Effector memory CD4-positive, alpha-beta T cell (primary cell): ENCODE data around the gene NKAIN4.

ENCODE experiments used
- DNase-seq, 3 donors: peaks; one replicate each; pipeline ENCODE4 v3.0.0-alpha.2; 2020
- H3K27ac ChIP-seq: 2 replicates; pipeline ENCODE4 v1.7.0; 2013; ENCODE audit warnings: mild to moderate bottlenecking, low read length, moderate library complexity; ENCODE audit not compliant: insufficient read depth, poor library complexity, severe bottlenecking
- H3K27me3 ChIP-seq: replicated peaks from 2 replicates; pipeline ENCODE4 v1.7.0; 2013; ENCODE audit warnings: mild to moderate bottlenecking, low read length; ENCODE audit not compliant: insufficient read depth, control insufficient read depth, poor library complexity, severe bottlenecking
- H3K36me3 ChIP-seq: 2 replicates; pipeline ENCODE4 v1.7.0; 2013; ENCODE audit warnings: mild to moderate bottlenecking, low read length, moderate library complexity; ENCODE audit not compliant: control insufficient read depth, insufficient read depth
- H3K4me1 ChIP-seq: 2 replicates; pipeline ENCODE4 v1.7.0; 2013; ENCODE audit warnings: low read length, mild to moderate bottlenecking; ENCODE audit not compliant: control insufficient read depth, insufficient read depth, poor library complexity, severe bottlenecking
- H3K4me3 ChIP-seq: 2 replicates; pipeline ENCODE4 v1.7.0; 2013; ENCODE audit warnings: low read length, low read depth, mild to moderate bottlenecking; ENCODE audit not compliant: insufficient read depth, poor library complexity, severe bottlenecking
- H3K9me3 ChIP-seq: 2 replicates; pipeline ENCODE4 v1.7.0; 2013; ENCODE audit warnings: mild to moderate bottlenecking, low read length, moderate library complexity; ENCODE audit not compliant: control insufficient read depth

NKAIN4 gene

DNA sequence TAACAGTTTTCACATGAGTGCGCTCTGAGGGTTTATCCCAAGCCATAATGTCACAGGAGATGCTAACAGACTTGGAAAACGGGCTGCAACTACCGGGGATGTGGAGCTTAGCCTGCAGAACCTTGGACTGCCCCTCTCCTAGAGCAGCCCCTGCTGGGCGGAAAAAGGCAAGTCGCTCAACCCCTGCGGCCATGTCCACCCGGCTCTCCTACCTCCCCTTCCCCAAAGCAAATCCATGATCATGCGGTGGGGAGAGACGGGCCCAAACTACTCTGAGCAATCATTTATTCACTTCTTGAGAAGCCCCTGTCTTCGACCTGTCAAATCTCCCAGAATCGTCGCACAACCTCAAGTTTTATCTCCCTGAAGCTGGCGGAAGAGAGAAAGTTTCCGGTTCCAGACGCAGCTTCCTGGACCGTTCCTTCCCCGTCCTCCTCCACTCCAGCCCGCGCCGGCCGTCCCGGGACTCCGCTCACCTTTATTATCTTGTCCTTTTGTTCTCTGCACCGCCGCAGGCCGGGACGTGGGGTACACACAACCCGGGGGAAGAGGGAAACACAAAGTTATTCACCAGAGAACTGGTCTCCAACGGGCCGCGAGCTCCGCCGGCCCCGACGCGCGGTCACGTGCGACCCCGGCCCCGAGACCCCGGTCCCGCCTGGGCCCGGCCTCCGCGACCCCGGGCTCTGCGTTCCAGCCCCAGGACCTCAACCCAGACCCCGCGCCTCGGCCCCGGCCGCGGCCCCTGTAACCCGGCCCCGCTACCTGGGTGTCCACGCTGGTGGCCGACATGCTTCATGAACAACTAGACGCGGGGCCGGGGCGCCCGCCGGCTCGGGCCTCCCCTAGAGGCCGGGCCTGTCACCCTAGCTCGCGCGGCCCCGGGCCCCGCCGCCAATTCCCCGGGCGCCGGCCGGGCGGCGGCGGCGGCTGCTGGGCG lies 38.9 kb downstream of the NKAIN4 start:
- Histone ChIP-seq H3K27ac (peak overlapping the region; percentile 71), H3K36me3 (peaks cover 29% of the 10 kb centered on the region), H3K27me3 (no peaks in the 10 kb centered on the region), H3K4me1 (peaks cover 21% of the 10 kb centered on the region), H3K4me3 (peak overlapping the region; percentile 63), H3K9me3 (no peaks in the 10 kb centered on the region)
- no peak for DNase-seq

GRCh38 chr20:63214514-63214913 lies 39.7 kb downstream of the NKAIN4 start:
- H3K36me3 ChIP-seq = peaks cover 38% of the 10 kb centered on the region
- H3K9me3 ChIP-seq = no peaks in the 10 kb centered on the region
- peaks cover 24% of the 10 kb centered on the region for H3K4me1 ChIP-seq
- no peaks in the 10 kb centered on the region for H3K27me3 ChIP-seq
- no peak for DNase-seq
- peak overlapping the region; percentile 63 for H3K4me3 ChIP-seq
- H3K27ac ChIP-seq = no peak overlapping the region

DNA sequence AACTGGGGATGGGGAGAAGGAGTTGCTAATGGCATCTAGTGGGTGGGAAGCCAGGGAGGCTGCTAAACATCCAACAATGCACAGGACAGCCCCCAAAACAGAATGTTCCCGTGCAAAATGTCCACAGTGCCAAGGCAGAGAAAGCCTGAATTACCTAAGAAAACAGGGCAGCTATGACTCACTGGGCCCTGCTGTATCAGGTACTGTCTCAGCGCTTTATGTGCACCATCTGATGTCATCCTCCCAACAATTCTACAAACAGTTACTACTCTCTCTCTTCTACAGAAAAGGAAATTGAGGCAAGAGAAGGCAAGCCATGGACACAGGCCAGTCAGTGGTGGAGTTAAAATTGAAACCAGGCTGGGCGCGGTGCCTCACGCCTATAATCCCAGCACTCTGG lies 41.5 kb downstream of the NKAIN4 start:
- H3K4me1 ChIP-seq = peaks cover 24% of the 10 kb centered on the region
- no peaks in the 10 kb centered on the region for H3K27me3 ChIP-seq
- H3K36me3 ChIP-seq = peaks cover 51% of the 10 kb centered on the region
- H3K4me3 ChIP-seq = no peak overlapping the region
- no peaks in the 10 kb centered on the region for H3K9me3 ChIP-seq
- no peak for DNase-seq
- H3K27ac ChIP-seq = no peak overlapping the region

GRCh38 chr20:63212393-63212730 lies 41.9 kb downstream of the NKAIN4 start:
- Histone ChIP-seq H3K27ac (no peak overlapping the region), H3K36me3 (peaks cover 55% of the 10 kb centered on the region), H3K9me3 (no peaks in the 10 kb centered on the region), H3K4me3 (no peak overlapping the region), H3K27me3 (no peaks in the 10 kb centered on the region), H3K4me1 (peaks cover 24% of the 10 kb centered on the region)
- no peak for DNase-seq

DNA sequence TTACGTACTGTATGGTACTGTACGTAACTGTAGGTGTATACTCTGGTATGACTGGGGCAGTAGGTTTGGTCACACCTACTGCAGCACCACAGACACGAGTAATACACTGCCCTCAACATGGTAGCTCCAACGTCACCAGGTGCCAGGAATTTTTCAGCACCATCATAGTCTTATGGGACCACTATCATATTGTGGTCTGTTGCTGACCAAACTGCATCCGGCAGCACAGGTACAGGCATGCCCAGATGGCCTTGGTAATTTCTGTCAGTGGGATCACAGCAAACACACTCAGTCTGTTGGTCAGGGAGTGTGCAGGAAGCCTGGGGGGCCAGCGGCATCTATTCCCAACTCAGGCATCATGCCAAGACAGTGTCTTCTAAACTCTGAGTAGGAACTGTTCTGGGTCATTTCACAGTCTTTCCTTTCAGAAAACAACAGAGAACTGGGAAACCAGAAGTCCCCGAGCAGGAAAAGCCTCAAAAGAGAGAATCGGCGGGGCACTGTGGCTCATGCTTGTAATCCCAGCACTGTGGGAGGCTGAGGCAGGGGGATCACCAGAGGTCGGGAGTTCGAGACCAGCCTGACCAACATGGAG lies 44.2 kb downstream of the NKAIN4 start:
- peaks cover 19% of the 10 kb centered on the region for H3K4me1 ChIP-seq
- no peaks in the 10 kb centered on the region for H3K27me3 ChIP-seq
- peaks cover 70% of the 10 kb centered on the region for H3K36me3 ChIP-seq
- H3K4me3 ChIP-seq = no peak overlapping the region
- no peak for DNase-seq
- H3K9me3 ChIP-seq = no peaks in the 10 kb centered on the region
- no peak overlapping the region for H3K27ac ChIP-seq

GRCh38 chr20:63208346-63208909 lies 45.8 kb downstream of the NKAIN4 start:
- H3K4me3 ChIP-seq = no peak overlapping the region
- peaks cover 81% of the 10 kb centered on the region for H3K36me3 ChIP-seq
- peaks cover 12% of the 10 kb centered on the region for H3K4me1 ChIP-seq

DNA sequence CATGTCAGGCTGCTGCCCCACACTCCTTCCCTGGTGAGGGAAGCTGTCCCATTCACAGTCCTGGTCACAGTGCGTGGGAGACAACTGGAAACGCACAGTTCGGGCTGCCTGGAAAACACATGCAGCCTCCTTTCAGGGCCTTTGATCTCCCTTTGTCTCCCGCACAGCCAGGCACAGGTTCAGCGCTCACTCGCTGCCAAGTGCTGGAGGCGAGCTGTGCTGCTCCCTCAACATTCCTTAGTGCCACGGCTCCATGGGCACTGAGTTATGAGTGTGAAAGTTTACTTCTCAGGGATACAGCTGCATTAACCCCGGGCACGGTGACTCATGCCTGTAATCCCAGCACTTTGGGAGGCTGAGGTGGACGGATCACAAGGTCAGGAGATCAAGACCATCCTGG lies 47.4 kb downstream of the NKAIN4 start:
- H3K36me3 ChIP-seq = peaks cover 83% of the 10 kb centered on the region
- no peak overlapping the region for H3K4me3 ChIP-seq
- H3K27ac ChIP-seq = no peak overlapping the region
- H3K4me1 ChIP-seq = peaks cover 4% of the 10 kb centered on the region
- H3K27me3 ChIP-seq = no peaks in the 10 kb centered on the region
- H3K9me3 ChIP-seq = no peaks in the 10 kb centered on the region
- DNase-seq = no peak

More at GRCh38 chr20:63208346-63208909, 45.8 kb downstream of the NKAIN4 start:
- Histone ChIP-seq H3K27ac (no peak overlapping the region), H3K27me3 (no peaks in the 10 kb centered on the region), H3K9me3 (no peaks in the 10 kb centered on the region)
- no peak for DNase-seq

DNA sequence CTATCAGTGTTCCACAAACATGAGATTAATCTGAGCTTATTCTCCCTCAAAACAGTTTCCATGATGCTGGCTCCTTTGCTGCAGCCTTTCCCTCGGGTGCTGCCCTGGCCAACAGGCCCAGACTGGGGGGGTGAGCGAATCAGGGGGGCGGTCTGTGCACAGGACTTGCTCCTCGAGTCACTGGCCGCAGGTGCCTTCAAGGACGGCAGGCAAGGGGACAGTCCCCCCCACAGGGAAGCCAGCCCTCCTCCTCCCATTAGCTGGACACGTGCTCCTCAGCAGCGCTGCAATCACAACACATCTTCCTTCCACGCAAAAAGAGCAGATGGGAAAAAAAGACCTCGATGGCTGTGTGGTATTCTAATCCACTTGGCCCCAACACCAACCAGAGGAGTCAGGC lies 48.4 kb downstream of the NKAIN4 start:
- Histone ChIP-seq H3K27me3 (no peaks in the 10 kb centered on the region), H3K4me1 (peaks cover 3% of the 10 kb centered on the region), H3K9me3 (no peaks in the 10 kb centered on the region), H3K27ac (no peak overlapping the region), H3K4me3 (no peak overlapping the region), H3K36me3 (peaks cover 79% of the 10 kb centered on the region)
- DNase-seq = no peak

GRCh38 chr20:63204362-63204761 lies 49.9 kb downstream of the NKAIN4 start:
- no peak for DNase-seq
- Histone ChIP-seq H3K9me3 (no peaks in the 10 kb centered on the region), H3K4me3 (no peak overlapping the region), H3K4me1 (no peaks in the 10 kb centered on the region), H3K27me3 (no peaks in the 10 kb centered on the region), H3K36me3 (peaks cover 69% of the 10 kb centered on the region), H3K27ac (no peak overlapping the region)
